Tibial nerve (tissue), 4 donors: ENCODE results near the gene NTM.

Experiments
- EP300 ChIP-seq, 2 donors: sonication (generic); formaldehyde crosslinking; IDR thresholded peaks; one replicate each; pipeline ENCODE4 v1.6.1; 2017; ENCODE audit warnings: antibody characterized with exemption in 2 of 2, mild to moderate bottlenecking in 1 of 2
- POLR2A ChIP-seq, 2 donors: fragments of 450-650 bp; IDR thresholded peaks; one replicate each; pipeline ENCODE4 v1.6.1; 2017; ENCODE audit warnings: antibody characterized with exemption in 2 of 2, mild to moderate bottlenecking in 2 of 2, moderate library complexity in 2 of 2
- TF ChIP-seq, protein P1 (sequence below), 5 experiments: fragments of 200-600 bp in 3 of 5; fragments of 450-650 bp in 2 of 5; sonication (generic) in 3 of 5; IDR thresholded peaks; one replicate each; pipeline ENCODE4 v1.5.1; 2016 to 2019; ENCODE audit warnings: antibody characterized with exemption in 5 of 5, mild to moderate bottlenecking in 3 of 5, moderate library complexity in 2 of 5

- TF ChIP-seq POLR2A (IDR thresholded peaks at IDR 0.05) (no peak), EP300 (IDR thresholded peaks at IDR 0.05) (no peak)
- TF ChIP-seq, protein P1, sequence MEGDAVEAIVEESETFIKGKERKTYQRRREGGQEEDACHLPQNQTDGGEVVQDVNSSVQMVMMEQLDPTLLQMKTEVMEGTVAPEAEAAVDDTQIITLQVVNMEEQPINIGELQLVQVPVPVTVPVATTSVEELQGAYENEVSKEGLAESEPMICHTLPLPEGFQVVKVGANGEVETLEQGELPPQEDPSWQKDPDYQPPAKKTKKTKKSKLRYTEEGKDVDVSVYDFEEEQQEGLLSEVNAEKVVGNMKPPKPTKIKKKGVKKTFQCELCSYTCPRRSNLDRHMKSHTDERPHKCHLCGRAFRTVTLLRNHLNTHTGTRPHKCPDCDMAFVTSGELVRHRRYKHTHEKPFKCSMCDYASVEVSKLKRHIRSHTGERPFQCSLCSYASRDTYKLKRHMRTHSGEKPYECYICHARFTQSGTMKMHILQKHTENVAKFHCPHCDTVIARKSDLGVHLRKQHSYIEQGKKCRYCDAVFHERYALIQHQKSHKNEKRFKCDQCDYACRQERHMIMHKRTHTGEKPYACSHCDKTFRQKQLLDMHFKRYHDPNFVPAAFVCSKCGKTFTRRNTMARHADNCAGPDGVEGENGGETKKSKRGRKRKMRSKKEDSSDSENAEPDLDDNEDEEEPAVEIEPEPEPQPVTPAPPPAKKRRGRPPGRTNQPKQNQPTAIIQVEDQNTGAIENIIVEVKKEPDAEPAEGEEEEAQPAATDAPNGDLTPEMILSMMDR (IDR thresholded peaks at IDR 0.05), result no peak
These were observed 605.2 kb downstream of the NTM start for GRCh38 chr11:131975619-131976018.
